OCI-LY3 (cell line): ENCODE data around the gene MGMT.

Experiments used
- H2AFZ ChIP-seq: fragments of 200-600, 300-600 bp; shearing (Covaris generic); 2 replicates; pipeline ENCODE4 v1.6.0; 2014; ENCODE audit warnings: antibody characterized with exemption, low read depth, low read length
- H3K27ac ChIP-seq: fragments of 200-600, 300-600 bp; sonication (generic); 2 replicates; pipeline ENCODE4 v1.5.1; 2014; ENCODE audit warnings: mild to moderate bottlenecking, low read length, moderate library complexity, mixed read lengths
- H3K27me3 ChIP-seq: fragments of 200-600, 300-600 bp; sonication (generic); 2 replicates; pipeline ENCODE4 v1.6.1; 2014; ENCODE audit warnings: low read depth, low read length, mixed read lengths
- H3K36me3 ChIP-seq: fragments of 200-600, 300-600 bp; sonication (generic); replicated peaks from 2 replicates; pipeline ENCODE3; 2014; ENCODE audit warnings: low read depth, low read length, mixed read lengths
- H3K4me1 ChIP-seq: fragments of 300-600, 200-600 bp; sonication (generic); 2 replicates; pipeline ENCODE4 v1.6.1; 2014; ENCODE audit warnings: low read length, mixed read lengths
- H3K4me2 ChIP-seq: fragments of 200-600, 300-600 bp; sonication (generic); 2 replicates; pipeline ENCODE4 v1.6.1; 2014; ENCODE audit warnings: low read length, mixed read lengths
- H3K4me3 ChIP-seq: fragments of 300-600, 200-600 bp; sonication (generic); 2 replicates; pipeline ENCODE4 v1.5.1; 2014; ENCODE audit warnings: antibody characterized with exemption, mild to moderate bottlenecking, low read length, moderate library complexity
- H3K79me2 ChIP-seq: fragments of 300-600, 200-600 bp; shearing (Covaris generic); 2 replicates; pipeline ENCODE4 v1.6.1; 2014; ENCODE audit warnings: mild to moderate bottlenecking, low read length, mixed read lengths
- H3K9ac ChIP-seq: fragments of 300-600, 200-600 bp; shearing (Covaris generic); 2 replicates; pipeline ENCODE4 v1.6.0; 2014; ENCODE audit warnings: mild to moderate bottlenecking, low read length, moderate library complexity
- H3K9me3 ChIP-seq: fragments of 200-600, 300-600 bp; shearing (Covaris generic); 2 replicates; pipeline ENCODE4 v1.6.1; 2014; ENCODE audit warnings: low read length, mixed read lengths; ENCODE audit not compliant: insufficient read depth
- H4K20me1 ChIP-seq: fragments of 200-600, 300-600 bp; sonication (generic); 2 replicates; pipeline ENCODE4 v1.6.1; 2016; ENCODE audit warnings: low read length, mixed read lengths; ENCODE audit not compliant: insufficient read depth
- CTCF ChIP-seq: fragments of 200-600, 300-600 bp; sonication (generic); IDR thresholded peaks from 2 replicates; pipeline ENCODE4 v1.5.1; 2014; ENCODE audit warnings: antibody characterized with exemption, low read length, low read depth
- EZH2phosphoT487 ChIP-seq: fragments of 200-600 bp; shearing (Covaris generic); IDR thresholded peaks from 2 replicates; pipeline ENCODE4 v1.6.1; 2018; ENCODE audit warnings: antibody characterized with exemption, mixed run types, low read depth

The MGMT gene

GRCh38 chr10:129438024-129438423 is 29.0 kb upstream of the MGMT start:
- H3K79me2 ChIP-seq: no peaks in the 10 kb centered on the region
- no peaks in the 10 kb centered on the region for H3K36me3 ChIP-seq
- no peaks in the 10 kb centered on the region for H4K20me1 ChIP-seq
- H2AFZ ChIP-seq: no peak overlapping the region
- no peaks in the 10 kb centered on the region for H3K27me3 ChIP-seq
- no peak overlapping the region for H3K27ac ChIP-seq
- H3K4me3 ChIP-seq: no peak overlapping the region
- no peak overlapping the region for H3K4me2 ChIP-seq
- no peaks in the 10 kb centered on the region for H3K4me1 ChIP-seq
- H3K9me3 ChIP-seq: no peaks in the 10 kb centered on the region
- no peak for TF ChIP-seq EZH2phosphoT487
- no peak for TF ChIP-seq CTCF
- H3K9ac ChIP-seq: no peak overlapping the region

GRCh38 chr10:129440247-129440646 is 26.8 kb upstream of the MGMT start:
- Histone ChIP-seq H3K4me2 (no peak overlapping the region), H3K9ac (no peak overlapping the region), H3K36me3 (no peaks in the 10 kb centered on the region), H3K9me3 (no peaks in the 10 kb centered on the region), H3K27me3 (no peaks in the 10 kb centered on the region), H3K27ac (no peak overlapping the region), H3K79me2 (no peaks in the 10 kb centered on the region), H2AFZ (no peak overlapping the region), H4K20me1 (no peaks in the 10 kb centered on the region), H3K4me3 (no peak overlapping the region), H3K4me1 (no peaks in the 10 kb centered on the region)
- TF ChIP-seq CTCF (no peak), EZH2phosphoT487 (no peak)

GRCh38 chr10:129440722-129441316 is 26.2 kb upstream of the MGMT start:
- Histone ChIP-seq H4K20me1 (no peaks in the 10 kb centered on the region), H3K27me3 (no peaks in the 10 kb centered on the region), H2AFZ (no peak overlapping the region), H3K4me2 (no peak overlapping the region), H3K27ac (no peak overlapping the region), H3K4me1 (no peaks in the 10 kb centered on the region), H3K36me3 (no peaks in the 10 kb centered on the region), H3K79me2 (no peaks in the 10 kb centered on the region), H3K9ac (no peak overlapping the region), H3K4me3 (no peak overlapping the region), H3K9me3 (no peaks in the 10 kb centered on the region)
- TF ChIP-seq CTCF (no peak), EZH2phosphoT487 (no peak)

GRCh38 chr10:129441372-129442009 is 25.6 kb upstream of the MGMT start:
- Histone ChIP-seq H3K4me3 (no peak overlapping the region), H2AFZ (no peak overlapping the region), H3K4me1 (no peaks in the 10 kb centered on the region), H3K79me2 (no peaks in the 10 kb centered on the region), H3K27ac (no peak overlapping the region), H3K27me3 (no peaks in the 10 kb centered on the region), H3K36me3 (no peaks in the 10 kb centered on the region), H3K4me2 (no peak overlapping the region), H4K20me1 (no peaks in the 10 kb centered on the region), H3K9ac (no peak overlapping the region), H3K9me3 (no peaks in the 10 kb centered on the region)
- TF ChIP-seq EZH2phosphoT487 (no peak), CTCF (no peak)
